NB4 (cell line): ENCODE measurements around the gene DRD2.

Experiments
- POLR2A ChIP-seq: IDR thresholded peaks from 2 replicates; pipeline ENCODE4 v1.6.1; 2011; ENCODE audit warnings: mild to moderate bottlenecking; ENCODE audit not compliant: insufficient read length; ENCODE audit errors: extremely low read depth
- TF ChIP-seq, protein P1 (sequence below): IDR thresholded peaks from one replicate; pipeline ENCODE4 v1.5.1; 2012; ENCODE audit warnings: low read depth, low read length

DNA sequence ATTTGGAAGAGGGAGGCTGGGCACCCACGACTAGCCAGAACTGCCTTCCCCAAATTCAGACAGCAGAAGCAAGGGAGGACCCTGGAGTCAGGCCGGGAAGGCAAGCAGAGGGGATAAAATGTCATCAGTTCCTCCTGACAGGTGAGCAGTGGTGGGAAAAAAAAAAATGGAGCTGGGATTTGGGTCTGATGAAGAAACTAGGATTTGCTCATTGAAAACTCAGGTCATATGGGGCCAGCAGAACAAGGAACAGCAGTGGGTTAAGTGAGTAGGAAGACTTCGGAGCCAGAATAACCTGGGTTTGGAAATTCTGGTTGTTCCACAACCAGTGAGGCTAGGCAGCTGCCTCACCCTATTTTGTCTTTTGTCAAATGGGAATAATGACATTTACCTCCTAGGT, 28.9 kb upstream of the DRD2 start:
- TF ChIP-seq, protein P1, sequence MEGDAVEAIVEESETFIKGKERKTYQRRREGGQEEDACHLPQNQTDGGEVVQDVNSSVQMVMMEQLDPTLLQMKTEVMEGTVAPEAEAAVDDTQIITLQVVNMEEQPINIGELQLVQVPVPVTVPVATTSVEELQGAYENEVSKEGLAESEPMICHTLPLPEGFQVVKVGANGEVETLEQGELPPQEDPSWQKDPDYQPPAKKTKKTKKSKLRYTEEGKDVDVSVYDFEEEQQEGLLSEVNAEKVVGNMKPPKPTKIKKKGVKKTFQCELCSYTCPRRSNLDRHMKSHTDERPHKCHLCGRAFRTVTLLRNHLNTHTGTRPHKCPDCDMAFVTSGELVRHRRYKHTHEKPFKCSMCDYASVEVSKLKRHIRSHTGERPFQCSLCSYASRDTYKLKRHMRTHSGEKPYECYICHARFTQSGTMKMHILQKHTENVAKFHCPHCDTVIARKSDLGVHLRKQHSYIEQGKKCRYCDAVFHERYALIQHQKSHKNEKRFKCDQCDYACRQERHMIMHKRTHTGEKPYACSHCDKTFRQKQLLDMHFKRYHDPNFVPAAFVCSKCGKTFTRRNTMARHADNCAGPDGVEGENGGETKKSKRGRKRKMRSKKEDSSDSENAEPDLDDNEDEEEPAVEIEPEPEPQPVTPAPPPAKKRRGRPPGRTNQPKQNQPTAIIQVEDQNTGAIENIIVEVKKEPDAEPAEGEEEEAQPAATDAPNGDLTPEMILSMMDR = no peak
- no peak for TF ChIP-seq POLR2A
